Effector CD4-positive, alpha-beta T cell (primary cell): ENCODE results near the gene MANEAL.

Experiments
- DNase-seq: peaks from one replicate; pipeline ENCODE4 v3.0.0-alpha.2; 2020

Gene MANEAL

DNA sequence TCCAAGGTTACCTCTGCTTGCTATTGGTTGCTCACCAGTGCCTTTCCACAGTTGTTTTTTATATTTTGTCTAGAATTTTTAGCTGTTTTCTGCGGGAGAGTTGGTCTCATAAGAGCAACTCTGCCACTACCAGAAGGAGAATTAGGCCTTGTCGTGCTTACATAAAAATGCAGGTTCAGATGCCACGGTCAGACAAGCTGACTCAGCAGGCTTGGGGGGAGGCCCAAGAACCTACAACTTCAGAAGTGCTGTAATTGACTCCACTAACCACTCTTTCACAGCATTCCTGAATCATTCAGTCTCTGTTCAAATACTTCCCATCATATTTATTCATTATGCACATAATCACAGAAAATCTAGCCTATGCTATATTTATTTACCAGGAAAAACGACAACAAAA, 37.5 kb downstream of the MANEAL start:
- no peak for DNase-seq

DNA sequence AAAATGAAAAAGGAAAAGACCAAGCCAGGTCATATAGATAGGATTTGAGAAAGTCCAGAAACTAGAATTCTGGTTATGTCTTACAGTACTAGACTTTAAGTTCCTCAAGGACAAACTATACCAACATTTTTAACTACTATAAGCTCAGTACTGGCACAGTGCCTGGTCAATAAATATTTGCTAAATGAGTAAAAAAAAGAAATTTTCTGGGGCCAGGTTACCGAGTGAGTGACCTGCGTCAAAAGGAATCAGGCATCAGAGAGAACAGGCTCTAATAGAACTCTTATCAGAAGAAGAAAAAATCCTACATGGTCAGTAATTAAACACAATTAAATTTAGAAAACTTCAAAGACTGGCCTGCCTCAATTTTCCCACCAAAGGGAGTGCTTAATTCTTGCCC, 38.2 kb downstream of the MANEAL start:
- no peak for DNase-seq

DNA sequence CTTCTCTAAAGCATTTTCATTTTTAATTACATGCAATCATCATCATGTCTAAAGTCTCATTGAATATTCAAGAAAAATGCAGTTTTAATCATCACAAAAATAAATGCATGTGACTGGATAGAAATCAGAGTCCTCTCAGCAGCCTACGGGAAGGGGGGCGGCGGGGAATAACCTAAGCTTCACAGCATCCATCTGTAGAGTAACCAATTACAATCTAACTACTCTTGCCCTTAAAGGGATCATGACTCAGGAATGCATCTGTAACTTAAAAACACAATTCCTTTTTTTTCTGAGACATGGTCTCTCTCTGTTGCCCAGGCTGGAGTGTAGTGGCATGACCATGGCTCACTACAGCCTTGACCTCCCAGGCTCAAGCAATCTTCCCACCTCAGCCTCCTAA, 43.1 kb downstream of the MANEAL start:
- no peak for DNase-seq

DNA sequence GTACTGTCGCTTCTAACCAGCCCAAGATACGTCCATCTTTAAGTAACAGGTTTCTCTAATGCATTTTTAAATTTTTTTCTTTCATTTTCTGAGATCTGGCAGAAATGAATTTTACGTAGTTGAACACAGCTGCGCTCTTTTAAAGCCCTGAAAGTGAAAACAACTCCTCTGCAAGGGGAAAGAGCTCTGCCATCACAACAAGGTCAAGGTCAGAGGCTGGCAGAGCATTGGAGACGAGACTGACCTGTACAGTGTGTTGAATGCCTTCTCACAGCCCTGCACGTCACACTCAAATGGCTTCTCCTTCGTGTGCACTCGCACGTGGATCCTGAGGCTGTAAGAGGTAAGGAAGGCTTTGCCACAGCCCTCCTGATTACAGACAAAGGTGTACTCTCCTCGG, 46.0 kb downstream of the MANEAL start:
- DNase-seq = no peak

DNA sequence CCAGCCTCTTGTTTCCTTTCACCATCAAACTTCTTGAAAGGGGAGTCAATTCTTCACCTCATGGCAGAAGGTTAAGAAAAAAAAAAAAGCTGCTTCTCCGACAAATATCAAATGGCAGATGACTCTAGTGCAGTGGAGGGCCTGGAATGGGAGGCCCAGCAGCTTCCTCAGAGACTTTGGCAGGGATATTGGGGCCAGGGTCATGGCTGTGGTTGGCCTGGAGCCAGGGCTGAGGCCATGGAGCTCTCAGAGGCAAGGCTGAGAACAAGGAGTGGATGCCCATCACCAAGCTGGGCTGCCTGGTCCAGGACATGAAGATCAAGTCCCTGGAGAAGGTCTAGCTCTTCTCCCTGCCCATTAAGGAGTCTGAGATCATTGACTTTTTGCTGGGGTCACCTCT, 47.1 kb downstream of the MANEAL start:
- DNase-seq = no peak

DNA sequence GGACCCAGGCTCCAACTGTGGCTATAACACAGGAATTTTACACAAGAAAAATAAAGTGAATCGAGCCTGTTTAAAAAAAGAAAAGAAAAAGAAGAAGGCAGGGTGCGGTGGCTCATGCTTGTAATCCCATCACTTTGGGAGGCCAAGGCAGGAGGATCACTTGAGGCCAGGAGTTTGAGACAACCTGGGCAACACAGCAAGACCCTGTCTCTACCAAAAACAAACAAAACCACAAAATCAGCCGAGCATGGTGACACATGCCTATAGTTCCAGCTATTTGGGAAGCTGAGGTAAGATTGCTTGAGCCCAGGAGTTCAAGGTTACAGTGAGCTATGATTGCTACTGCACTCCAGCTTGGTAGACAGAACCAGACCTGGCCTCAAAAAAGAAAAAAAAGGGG, 48.0 kb downstream of the MANEAL start:
- no peak for DNase-seq

DNA sequence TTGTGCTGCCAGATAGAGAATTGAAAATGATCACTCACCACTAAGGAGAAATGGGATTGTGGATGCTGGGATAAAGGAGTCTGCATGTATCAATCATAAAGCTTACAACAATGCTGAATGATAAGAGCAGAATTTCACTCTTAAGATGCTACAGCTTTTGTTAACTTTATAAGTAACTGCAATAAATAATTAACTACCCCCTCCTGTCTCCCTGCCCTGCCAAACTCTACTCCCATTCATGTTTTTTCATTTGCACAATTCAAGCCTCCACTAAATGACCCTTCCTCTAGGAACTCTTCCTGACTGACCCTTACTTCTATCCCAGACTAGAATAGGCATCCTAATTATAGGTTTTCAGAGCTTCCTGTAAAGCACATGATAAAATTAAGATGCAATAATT, 50.9 kb downstream of the MANEAL start:
- no peak for DNase-seq

DNA sequence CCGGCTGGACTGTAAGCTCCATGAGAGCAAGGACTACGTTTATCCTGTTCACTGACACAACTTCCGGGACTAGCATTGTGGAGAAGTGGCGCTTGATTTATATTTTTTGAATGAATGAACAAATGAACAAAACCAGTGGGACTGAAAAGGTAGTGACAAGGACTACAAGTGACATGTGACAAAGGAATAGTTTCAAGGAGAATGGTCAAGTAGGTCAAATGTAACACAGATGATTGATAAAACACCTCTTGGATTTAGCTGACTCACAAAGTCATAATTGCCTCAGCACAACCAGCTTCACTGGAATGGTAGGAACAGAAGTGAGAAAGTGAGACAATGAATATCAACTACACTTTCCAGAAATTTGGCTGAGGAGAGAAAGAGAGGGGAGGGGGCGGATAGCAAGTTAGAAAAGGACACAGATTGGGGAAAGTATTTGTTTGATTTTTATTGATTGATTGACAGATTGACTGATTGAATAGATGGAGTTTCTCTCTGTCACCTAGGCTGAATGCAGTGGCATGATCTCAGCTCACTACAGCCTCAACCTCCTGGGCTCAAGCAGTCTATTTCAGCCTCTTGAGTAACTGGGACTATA, 51.5 kb downstream of the MANEAL start:
- no peak for DNase-seq

DNA sequence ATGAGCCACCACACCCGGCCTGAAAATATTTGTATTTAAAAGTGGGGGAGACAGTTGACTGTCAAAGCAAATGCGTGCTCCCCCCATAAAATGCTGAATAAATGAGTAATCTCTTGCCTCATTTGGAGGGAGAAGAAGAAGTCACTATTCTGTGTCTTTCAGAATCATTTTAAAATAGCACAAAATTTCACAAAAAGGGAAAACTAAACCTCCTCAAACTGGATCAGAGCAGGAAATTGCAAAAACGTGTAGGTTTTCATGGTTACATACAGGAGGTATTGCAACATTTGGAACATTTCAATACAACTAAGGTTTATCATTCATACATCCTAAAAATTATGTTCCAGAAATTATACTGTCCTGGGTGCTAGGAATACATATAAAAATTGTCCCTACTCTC, 52.1 kb downstream of the MANEAL start:
- DNase-seq = no peak

DNA sequence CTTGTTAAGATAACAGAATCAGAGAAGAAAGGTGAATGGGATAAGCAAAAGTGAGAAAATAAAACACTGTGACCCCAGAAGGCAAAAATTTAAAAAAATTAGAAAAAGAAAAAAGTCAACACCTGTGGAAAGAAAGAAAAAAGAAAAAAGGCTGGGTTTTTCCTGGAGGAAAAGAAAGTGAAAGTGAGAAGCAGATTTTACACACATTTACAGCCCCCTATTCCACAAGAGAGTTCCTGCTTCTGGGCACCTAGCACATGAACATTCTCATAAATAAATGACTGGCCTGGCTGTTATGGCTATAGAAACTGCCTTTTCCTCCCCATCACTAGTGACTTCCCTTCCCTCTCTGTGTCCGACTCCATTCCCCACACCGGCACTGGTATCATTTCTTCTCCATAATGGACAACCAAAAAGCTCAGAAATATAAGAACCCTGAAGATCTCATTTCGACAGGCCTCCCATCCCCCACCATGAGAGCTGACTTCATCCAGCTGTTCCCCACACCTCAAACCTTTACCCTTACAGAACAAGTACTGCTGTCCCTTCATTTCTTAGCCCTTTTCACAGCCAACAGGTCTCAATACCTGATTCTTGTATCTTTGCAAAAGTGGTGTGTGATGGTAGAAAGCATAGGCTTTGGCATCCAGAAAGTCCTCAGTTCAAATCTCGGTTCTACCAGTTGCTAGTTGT, 53.1 kb downstream of the MANEAL start:
- no peak for DNase-seq

DNA sequence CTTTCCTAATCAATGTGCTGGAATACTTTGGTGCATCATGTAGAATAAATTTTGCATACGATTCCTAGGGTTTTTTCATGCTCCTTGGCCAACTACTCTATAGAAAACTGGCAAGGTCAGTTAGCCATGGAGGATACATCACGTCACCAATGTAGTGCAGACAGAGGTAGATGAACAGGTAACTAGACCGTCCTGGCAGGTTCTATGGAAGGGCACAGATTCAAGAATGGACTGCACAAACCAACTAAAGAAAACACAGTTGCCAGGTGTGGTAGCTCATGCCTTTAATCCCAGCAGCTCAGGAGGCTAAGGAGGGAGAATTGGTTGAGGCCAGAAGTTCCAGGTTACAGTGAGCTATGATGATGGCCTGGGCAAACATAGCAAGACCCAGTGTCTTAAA, 55.8 kb downstream of the MANEAL start:
- no peak for DNase-seq

DNA sequence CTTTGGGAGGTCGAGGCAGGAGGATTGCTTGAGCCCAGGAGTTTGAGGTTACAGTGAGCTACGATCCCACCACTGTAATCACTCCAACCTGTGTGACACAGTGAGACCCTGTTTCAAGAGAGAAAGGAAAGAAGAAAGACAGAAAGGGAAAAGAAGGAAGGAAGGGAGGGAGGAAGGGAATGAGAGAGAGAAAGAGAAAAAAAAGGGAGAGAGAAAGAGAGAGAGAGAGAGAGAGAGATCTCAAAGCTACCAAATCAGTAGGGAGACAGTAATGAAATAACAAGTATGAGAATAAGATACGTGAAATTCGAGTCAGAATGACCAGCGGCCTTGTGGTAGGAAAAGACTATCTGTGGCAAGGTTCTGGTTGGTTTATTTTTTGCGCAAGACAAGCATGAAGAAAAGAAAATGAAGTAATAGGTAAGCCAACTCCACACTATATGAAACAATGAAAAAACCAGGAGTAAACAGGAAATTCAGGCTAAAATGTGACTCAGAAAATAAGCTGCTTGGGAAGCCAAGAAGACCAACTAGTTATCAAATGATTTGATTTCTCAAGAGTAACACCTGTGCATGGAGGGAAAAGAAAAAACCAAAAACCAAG, 56.8 kb downstream of the MANEAL start:
- no peak for DNase-seq
